Stimulated activated effector memory CD8-positive, alpha-beta T cell treated with anti-CD3 and anti-CD28 coated beads, Interleukin-12 subunit alpha, Interleukin-12 subunit beta, amount 100 ng/mL, for 72 hours (primary cell): ENCODE results near the gene DPH5.
"Not testable (repeated sequence)": the region's sequence is repeated elsewhere in the genome, so short reads cannot be mapped to it uniquely, and the experiment has no call there.

ENCODE experiments used
- ATAC-seq: fragments of 150-1000 bp; cut with Tn5 transposase; 2 replicates; pipeline ENCODE4 v1.10.0; 2021
- DNase-seq, 2 donors: peaks; one replicate each; pipeline ENCODE4 v3.0.0; 2021 to 2022; ENCODE audit warnings: low spot score in 2 of 2
- H3K27ac Mint-ChIP-seq: one replicate; pipeline ENCODE4 v1.8.0; 2022; ENCODE audit warnings: mild to moderate bottlenecking, mixed read lengths
- H3K36me3 Mint-ChIP-seq: one replicate; pipeline ENCODE4 v1.8.0; 2022; ENCODE audit warnings: mild to moderate bottlenecking, mixed read lengths
- H3K4me1 Mint-ChIP-seq: one replicate; pipeline ENCODE4 v1.8.0; 2022; ENCODE audit warnings: mixed read lengths
- H3K4me3 Mint-ChIP-seq: one replicate; pipeline ENCODE4 v1.8.0; 2022; ENCODE audit warnings: mild to moderate bottlenecking, mixed read lengths
- H3K9me3 Mint-ChIP-seq: one replicate; pipeline ENCODE4 v1.8.0; 2022; ENCODE audit warnings: mixed read lengths

DPH5 gene

GRCh38 chr1:100947816-100948215 lies 77.8 kb downstream of the DPH5 start:
- H3K4me3 Mint-ChIP-seq, ATAC-seq: not testable (repeated sequence)

GRCh38 chr1:100946064-100946463 lies 79.5 kb downstream of the DPH5 start:
- Mint-ChIP-seq H3K9me3 (peaks cover 18% of the 10 kb centered on the region), H3K36me3 (peaks cover 81% of the 10 kb centered on the region), H3K4me1 (peaks cover 66% of the 10 kb centered on the region)
- ATAC-seq, DNase-seq, H3K4me3 Mint-ChIP-seq, H3K27ac Mint-ChIP-seq: not testable (repeated sequence)

More at GRCh38 chr1:100947816-100948215, 77.8 kb downstream of the DPH5 start:
- Mint-ChIP-seq H3K9me3 (peaks cover 25% of the 10 kb centered on the region), H3K4me1 (peaks cover 50% of the 10 kb centered on the region), H3K36me3 (peaks cover 79% of the 10 kb centered on the region)
- not testable (repeated sequence) for DNase-seq, H3K27ac Mint-ChIP-seq

GRCh38 chr1:100943533-100943932 lies 82.1 kb downstream of the DPH5 start:
- Mint-ChIP-seq H3K27ac (peak overlapping the region; percentile 54), H3K9me3 (peaks cover 11% of the 10 kb centered on the region), H3K4me3 (no peak overlapping the region), H3K36me3 (peaks cover 83% of the 10 kb centered on the region), H3K4me1 (peaks cover 57% of the 10 kb centered on the region)
- DNase-seq: no peak
- no peak for ATAC-seq

- no peak for DNase-seq
- no peak for ATAC-seq
- Mint-ChIP-seq H3K9me3 (peaks cover 5% of the 10 kb centered on the region), H3K27ac (peak overlapping the region; percentile 54), H3K36me3 (peaks cover 86% of the 10 kb centered on the region), H3K4me3 (peak overlapping the region; percentile 2), H3K4me1 (peaks cover 47% of the 10 kb centered on the region)
These were observed 83.1 kb downstream of the DPH5 start for GRCh38 chr1:100942304-100943046.

GRCh38 chr1:100941580-100942216 lies 83.9 kb downstream of the DPH5 start:
- Mint-ChIP-seq H3K4me1 (peaks cover 40% of the 10 kb centered on the region), H3K9me3 (no peaks in the 10 kb centered on the region), H3K36me3 (peaks cover 88% of the 10 kb centered on the region), H3K4me3 (peak overlapping the region; percentile 2), H3K27ac (peak overlapping the region; percentile 93)
- ATAC-seq (peak; percentile 21), DNase-seq (no peak)

- DNase-seq (peak in 1 of 2 donors; percentile 80), ATAC-seq (peak; percentile 91)
- H3K4me3 Mint-ChIP-seq: peak overlapping the region; percentile 2
- peaks cover 41% of the 10 kb centered on the region for H3K4me1 Mint-ChIP-seq
- peak overlapping the region; percentile 93 for H3K27ac Mint-ChIP-seq
- H3K9me3 Mint-ChIP-seq: no peaks in the 10 kb centered on the region
- peaks cover 88% of the 10 kb centered on the region for H3K36me3 Mint-ChIP-seq
These were observed 84.5 kb downstream of the DPH5 start for GRCh38 chr1:100941098-100941527.
